G401 (cell line): Measurements from ENCODE around the gene EGF. TPM values are rescaled to one million over a fixed set of nuclear protein-coding genes. Genes with fewer than 3 reads are reported as not detected.
A peak's percentile ranks its signal among the peaks of the same experiment; 100 is the strongest.

Experiments used
- DNase-seq: peaks from one replicate; pipeline ENCODE4 v3.0.0-alpha.2; 2015; ENCODE audit warnings: low spot score
- in situ Hi-C: cut with HindIII; loops from 2 replicates; pipeline ENCODE4 v1.10.0; 2016; ENCODE audit warnings: low sequenced_read_pairs, mixed read lengths
- total RNA-seq: library from RNA; depleted of rRNA; stranded (reverse); fragments of >200 nt; shearing (Covaris generic); gene quantifications from 2 replicates; pipeline ENCODE4 v1.2.3, GENCODE V29; 2014

EGF gene
- total RNA-seq, 1 experiment from 2014 or later: not detected

DNA sequence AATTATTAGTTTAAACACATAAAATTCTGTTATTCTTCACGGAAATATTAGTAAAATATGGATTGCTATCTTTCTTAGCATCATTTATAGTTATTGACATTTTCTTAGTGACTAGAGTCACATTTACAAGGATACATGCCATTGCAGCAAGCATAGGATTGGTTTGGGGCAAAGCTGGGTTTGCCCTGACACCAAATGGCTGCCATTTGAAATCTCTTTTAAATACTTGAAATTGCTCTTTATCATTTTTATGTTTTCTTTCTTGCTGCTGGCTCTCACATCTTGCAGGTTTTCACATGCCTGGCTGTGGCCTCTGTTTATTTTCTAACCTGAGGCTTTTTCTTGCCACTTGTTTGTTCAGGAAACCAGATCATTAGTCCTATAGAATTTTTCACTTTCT lies 39.9 kb downstream of the EGF start:
- no peak for DNase-seq
- in situ Hi-C loops: no loop called here

DNA sequence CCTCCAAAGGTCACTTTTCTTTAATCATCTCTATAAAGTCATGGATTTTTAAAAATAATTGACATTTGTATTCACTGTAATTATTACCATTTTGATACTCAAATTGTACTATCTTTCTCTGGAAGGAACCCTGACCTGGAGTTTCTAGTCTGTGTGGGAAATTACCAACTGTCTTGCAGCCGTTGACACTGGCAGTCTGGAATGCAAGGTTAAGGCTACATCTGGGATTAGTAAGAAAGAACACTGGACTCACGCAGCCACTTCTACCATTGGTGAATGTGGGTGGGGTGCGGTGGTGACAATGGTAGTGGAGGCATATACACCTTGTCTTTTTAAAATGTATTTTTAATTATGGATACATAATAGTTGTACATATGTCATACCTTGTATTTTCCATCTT lies 40.9 kb downstream of the EGF start:
- no peak for DNase-seq
- in situ Hi-C loops: no loop called here

DNA sequence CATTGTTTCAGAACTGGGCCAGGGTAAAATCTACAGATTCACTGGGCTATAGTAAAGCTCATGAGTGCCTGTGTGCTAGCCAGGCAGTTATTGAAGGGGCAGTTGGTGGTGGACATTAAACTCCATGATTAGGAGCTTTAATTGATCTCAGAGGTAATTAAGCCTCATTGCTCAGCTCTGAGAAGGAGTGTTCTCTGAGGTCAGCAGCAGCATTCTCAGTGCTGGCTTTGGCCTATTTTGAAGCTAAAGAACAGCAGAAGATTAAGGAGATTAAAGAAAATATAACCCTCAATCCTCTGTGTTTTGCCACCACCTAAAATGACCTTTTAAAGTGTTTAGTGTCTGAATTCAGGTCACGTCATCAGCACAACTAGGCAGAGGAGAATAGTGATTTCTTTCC lies 42.5 kb downstream of the EGF start:
- DNase-seq: no peak
- in situ Hi-C loops: no loop called here

DNA sequence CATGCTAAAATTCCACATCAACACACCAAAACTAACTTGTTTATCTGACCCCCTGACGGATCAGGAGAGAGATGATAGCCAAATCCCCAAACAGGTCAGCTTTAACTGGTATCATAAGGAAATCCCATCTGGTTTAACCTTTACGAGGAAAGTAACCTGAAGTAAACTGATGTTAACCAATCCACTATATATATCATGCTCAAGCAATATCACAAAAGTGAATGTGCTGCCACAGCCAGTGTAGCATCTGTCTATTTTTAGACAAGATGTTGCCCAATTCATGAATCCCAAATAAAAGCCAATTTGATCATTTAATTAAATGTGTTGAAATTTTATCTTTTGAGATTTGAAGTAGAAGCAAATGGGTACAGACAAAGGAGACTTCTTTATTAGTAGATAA lies 44.5 kb downstream of the EGF start:
- in situ Hi-C loops: no loop called here
- DNase-seq: no peak

- no peak for DNase-seq
- in situ Hi-C loops: no loop called here
Measured at GRCh38 chr4:109959195-109959594, 46.5 kb downstream of the EGF start.

GRCh38 chr4:109962401-109962800 lies 49.7 kb downstream of the EGF start:
- DNase-seq: no peak
- in situ Hi-C loops: no loop called here

- no peak for DNase-seq
- in situ Hi-C loops: no loop called here
Measured at GRCh38 chr4:109966891-109967481, 54.3 kb downstream of the EGF start.

- in situ Hi-C loops: no loop called here
Measured at GRCh38 chr4:109967798-109968520, 55.3 kb downstream of the EGF start.

DNA sequence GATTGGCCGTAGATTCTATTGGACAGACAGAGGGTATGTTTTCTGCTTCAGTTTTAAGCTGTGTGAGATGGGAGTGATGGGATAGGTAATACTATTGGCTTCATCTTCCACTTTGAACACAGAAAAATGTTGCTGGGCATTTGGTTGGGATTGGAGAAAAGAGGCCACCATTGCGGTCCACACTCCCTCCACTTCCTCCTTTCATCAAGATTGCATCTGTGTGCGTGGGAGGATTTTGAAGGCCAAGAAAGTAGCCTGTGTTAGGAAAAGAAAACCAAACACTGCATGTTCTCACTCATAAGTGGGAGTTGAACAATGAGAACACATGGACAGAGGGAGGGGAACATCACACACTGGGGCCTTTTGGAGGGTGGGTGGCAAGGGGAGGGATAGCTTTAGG lies 56.4 kb downstream of the EGF start:
- in situ Hi-C loops: no loop called here
- DNase-seq: no peak

More at GRCh38 chr4:109967798-109968520, 55.3 kb downstream of the EGF start:
- no peak for DNase-seq

GRCh38 chr4:109969919-109970318 lies 57.2 kb downstream of the EGF start:
- no peak for DNase-seq
- in situ Hi-C loops: no loop called here

DNA sequence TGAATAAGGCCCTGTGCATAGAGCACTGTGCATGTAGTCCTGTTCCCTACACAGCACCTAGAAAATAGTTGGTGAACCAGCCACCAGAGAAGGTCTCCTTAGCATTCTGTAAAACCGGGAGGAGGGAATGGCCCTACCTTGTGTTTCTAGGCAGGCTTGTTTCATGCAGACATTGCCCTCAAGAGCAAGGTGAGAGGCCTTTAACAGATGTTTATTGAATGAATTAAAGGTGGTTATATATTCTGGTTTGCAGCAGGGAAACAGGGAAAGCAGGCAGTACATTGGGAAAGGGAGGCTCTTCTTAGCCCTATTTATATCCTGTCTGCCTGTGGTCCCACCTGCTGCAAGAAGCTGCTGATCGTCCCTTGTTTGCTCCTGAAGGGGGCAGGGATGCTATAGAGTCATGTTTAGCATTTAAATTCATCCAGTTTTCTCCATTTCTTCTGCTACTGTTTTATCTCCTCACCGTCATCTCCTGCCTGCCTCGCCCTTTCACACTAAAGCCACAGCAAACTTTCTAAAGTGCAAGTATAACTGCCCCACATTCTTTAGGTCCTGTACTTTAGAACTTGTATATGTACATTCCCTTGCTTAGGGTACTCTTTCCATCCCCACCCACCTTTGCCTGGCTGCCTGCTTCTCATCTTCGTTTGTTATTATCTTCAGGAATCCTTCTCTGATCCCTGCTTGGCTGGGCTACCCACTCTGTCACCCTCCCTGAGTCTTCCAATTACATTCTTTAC lies 60.3 kb downstream of the EGF start:
- DNase-seq: no peak
- in situ Hi-C loops: no loop called here

DNA sequence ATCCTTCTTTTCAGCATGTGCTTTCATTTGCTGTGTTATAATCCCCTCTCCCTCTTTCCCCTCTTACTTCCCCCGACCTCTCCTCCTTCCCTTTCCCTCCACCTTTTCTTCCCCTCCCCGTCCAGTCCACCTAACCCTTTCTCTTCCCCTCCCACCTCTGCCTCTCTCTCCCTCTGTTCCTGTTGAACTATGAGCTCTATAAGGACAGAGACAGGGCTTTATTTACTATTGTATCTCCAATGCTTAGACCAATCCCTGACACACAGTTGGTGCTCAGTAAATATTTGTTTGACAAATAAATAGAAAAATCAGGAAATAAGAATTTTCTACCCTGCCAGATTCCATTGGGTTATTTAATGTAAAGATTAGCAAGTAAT lies 60.8 kb downstream of the EGF start:
- no peak for DNase-seq
- in situ Hi-C loops: no loop called here

GRCh38 chr4:109976189-109976588 lies 63.5 kb downstream of the EGF start:
- in situ Hi-C loops: no loop called here
- no peak for DNase-seq

DNA sequence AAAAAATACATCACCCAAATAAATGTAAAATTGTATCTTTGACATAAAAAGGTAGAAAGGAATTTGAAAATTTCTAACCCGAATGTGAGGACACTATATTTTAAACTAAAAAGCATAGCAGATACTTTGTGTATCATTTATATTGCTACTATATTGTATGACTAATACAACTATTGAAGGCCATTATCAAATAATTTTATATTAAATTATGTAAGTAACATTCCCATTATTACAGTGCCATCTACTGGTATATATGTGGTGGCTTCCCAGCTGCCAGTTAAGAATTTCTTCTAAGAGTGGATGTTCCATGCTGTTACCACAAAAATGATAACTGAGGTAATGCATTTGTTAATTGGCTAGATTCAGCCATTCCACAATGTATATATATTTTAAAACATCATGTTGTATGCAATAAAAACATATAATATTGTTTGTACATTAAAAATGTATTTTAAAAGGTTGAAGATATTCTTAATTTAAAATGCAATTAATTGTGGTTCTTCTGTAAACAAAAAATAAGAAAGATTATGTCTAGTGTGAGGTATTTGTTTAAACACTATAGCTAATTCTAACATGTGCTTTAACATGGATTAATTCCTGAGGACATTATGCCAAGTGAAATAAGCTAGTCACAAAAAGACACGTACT lies 65.3 kb downstream of the EGF start:
- DNase-seq: peak; percentile 24
- in situ Hi-C loops: no loop called here

DNA sequence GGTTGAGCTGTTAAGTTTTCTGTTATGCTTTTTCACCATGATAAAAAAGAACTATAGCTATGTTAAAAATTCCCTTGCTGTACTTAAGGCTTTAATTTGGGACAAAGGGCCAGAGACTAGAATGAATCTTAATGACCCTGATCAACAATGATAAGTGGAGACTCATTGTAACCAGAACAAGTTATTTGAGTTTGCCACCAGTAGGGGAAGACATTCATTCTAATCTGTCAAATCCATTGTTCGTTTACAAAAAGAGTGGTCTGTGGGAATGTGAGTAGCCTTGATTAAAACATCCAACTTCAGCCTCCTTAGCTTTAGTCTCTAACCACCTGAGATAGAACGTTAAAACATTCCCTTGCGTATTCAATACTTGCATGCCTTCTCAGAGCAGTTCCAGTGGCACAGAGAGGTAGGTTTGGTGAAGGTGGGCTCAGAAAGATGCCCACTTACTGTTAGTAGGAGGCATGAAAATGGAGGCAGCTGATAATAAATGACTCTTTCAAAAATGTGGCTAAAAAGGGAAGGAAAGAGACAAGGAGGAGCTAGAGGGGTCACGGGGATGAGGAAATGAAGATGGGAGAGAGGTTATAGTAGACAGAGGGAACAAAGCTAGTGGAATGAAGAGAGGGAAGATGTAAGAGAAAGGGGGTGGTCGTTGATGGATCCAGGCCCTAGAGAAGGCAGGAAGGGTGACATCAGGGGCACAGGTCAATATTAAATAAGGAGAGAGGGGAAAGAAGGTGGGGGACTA lies 66.2 kb downstream of the EGF start:
- in situ Hi-C loops: no loop called here

DNA sequence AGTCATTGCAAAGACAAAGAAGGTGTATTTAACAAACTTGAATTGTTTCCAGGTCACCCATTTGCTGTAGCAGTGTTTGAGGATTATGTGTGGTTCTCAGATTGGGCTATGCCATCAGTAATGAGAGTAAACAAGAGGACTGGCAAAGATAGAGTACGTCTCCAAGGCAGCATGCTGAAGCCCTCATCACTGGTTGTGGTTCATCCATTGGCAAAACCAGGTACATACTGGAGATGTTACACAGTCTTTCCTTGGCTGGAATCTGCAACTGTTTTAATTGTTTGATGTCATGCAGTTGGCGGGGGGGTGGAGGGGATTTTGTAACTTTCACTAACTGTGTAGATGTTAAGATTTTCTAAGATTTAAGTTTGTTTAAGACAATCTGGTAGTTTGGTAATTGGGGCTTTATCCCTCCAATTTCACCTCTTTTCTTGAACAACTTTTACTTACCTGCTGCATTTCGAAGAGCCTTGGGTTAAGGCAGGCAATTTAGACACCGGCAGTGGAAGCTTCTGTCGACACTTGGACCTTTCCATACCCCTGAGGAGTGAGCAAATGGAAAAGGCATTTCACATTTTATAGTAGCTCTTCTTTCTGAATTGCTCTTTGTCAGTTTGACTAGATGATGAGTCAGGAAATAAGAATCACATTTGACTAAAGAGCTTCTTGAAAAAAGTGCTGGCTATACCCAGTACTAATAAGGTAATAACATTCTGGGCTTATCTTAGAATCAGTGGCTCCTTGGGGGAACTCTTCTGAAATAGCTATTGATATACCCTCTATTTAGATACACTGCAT lies 67.4 kb downstream of the EGF start:
- DNase-seq: no peak
- in situ Hi-C loops: no loop called here

More for the DNA sequence above, 66.2 kb downstream of the EGF start:
- no peak for DNase-seq

GRCh38 chr4:109981936-109982335 lies 69.3 kb downstream of the EGF start:
- DNase-seq: no peak
- in situ Hi-C loops: no loop called here

DNA sequence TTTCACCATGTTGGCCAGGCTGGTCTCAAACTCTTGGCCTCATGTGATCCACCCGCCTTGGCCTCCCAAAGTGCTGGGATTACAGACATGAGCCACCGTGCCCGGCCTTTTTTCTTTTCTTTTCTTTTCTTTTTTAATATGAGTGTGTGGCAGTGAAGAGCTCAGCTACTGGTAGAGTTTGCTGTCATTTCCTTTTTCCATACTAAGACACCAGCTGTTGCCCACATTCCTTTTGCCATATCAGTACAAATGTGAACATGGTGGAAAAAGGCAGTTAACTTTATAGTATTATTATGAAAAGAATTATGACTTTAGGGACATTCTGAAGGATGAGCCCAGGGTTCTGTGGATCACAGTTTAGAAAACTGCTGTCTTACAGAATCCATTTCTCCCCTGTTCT lies 69.8 kb downstream of the EGF start:
- in situ Hi-C loops: no loop called here
- DNase-seq: no peak
